GM12874 (cell line): ENCODE data around the gene NLGN1.

Source experiments
- CTCF ChIP-seq: IDR thresholded peaks from 2 replicates; pipeline ENCODE4 v1.5.1; 2011; ENCODE audit warnings: low read depth, mild to moderate bottlenecking, control low read depth, low read length, moderate library complexity; ENCODE audit not compliant: insufficient read depth

NLGN1 gene

DNA sequence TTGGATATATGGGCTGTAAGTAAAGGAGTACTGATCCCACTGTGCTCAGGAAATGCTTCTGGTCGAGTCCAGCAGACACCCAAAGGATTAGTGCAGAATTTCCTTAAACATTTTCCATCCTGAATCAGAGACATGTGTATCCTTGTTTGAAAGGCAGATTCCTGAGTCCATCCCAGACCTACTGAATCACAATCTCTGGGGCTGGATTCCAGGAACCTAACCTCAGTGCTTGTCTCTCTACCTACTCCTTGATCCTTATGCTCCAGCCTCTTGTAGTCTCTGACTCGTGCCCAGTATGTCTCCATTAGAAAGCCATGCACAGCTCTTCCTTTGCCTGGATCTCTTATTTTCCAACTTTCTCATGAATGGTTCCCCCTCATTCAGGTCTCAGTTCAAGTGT lies 585.8 kb downstream of the NLGN1 start:
- no peak for TF ChIP-seq CTCF

GRCh38 chr3:173986861-173987410 lies 589.4 kb downstream of the NLGN1 start:
- no peak for TF ChIP-seq CTCF

- TF ChIP-seq CTCF, result no peak
These were observed 591.4 kb downstream of the NLGN1 start for GRCh38 chr3:173988909-173989308.

- no peak for TF ChIP-seq CTCF
These were observed 594.9 kb downstream of the NLGN1 start for GRCh38 chr3:173992416-173992815.

- TF ChIP-seq CTCF, result 0 out of 2 replicates have a peak, but pooled peaks have one; percentile 11
These were observed 595.8 kb downstream of the NLGN1 start for GRCh38 chr3:173993299-173993698.

DNA sequence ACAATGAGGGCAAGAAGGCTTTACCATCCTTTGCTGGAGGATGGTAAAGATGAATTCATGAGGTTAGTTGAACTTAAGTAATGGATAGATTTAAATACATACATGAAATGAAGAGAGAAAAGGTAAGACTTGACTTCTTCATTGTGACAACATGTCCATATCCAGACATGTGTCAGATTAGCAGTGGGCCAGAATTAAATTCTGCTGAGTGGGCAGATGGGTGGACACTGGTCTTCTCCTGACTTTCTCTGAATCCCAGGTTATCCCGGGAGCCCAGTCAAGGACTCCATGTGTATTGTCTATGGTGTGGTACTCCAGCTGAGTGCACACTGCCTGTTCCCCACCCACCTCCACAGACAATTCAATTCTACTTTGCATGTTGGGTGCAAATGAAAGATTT lies 603.1 kb downstream of the NLGN1 start:
- TF ChIP-seq CTCF, result no peak

- TF ChIP-seq CTCF, result no peak
These were observed 605.0 kb downstream of the NLGN1 start for GRCh38 chr3:174002543-174002942.
